ENCODE measurements around the gene SYNE1. TPM values are rescaled to one million over a fixed set of nuclear protein-coding genes. Genes with fewer than 3 reads are reported as not detected.
"Not testable (repeated sequence)": the region's sequence is repeated elsewhere in the genome, so short reads cannot be mapped to it uniquely, and the experiment has no call there.

The SYNE1 gene
- total RNA-seq, 1 donor from 2014 or later = 580 TPM

- DNase-seq = no peak
Measured at GRCh38 chr6:152180601-152181000, 456.6 kb downstream of the SYNE1 start.

GRCh38 chr6:152176268-152176667 lies 460.9 kb downstream of the SYNE1 start:
- no peak for DNase-seq

- DNase-seq = no peak
Measured at GRCh38 chr6:152173957-152174356, 463.2 kb downstream of the SYNE1 start.

- DNase-seq = peak; percentile 6
Measured at GRCh38 chr6:152173321-152173720, 463.8 kb downstream of the SYNE1 start.

GRCh38 chr6:152170702-152171667 lies 466.2 kb downstream of the SYNE1 start:
- no peak for DNase-seq

GRCh38 chr6:152170313-152170701 lies 466.9 kb downstream of the SYNE1 start:
- DNase-seq = no peak

GRCh38 chr6:152167641-152168603 lies 469.2 kb downstream of the SYNE1 start:
- peak; percentile 66 for DNase-seq

GRCh38 chr6:152166897-152167296 lies 470.3 kb downstream of the SYNE1 start:
- no peak for DNase-seq

- DNase-seq = no peak
Measured at GRCh38 chr6:152166497-152166896, 470.7 kb downstream of the SYNE1 start.

- DNase-seq = no peak
Measured at GRCh38 chr6:152164957-152165356, 472.2 kb downstream of the SYNE1 start.

- DNase-seq = no peak
Measured at GRCh38 chr6:152161501-152161900, 475.7 kb downstream of the SYNE1 start.

GRCh38 chr6:152160346-152160745 lies 476.8 kb downstream of the SYNE1 start:
- no peak for DNase-seq

GRCh38 chr6:152155792-152156191 lies 481.4 kb downstream of the SYNE1 start:
- no peak for DNase-seq

- no peak for DNase-seq
Measured at GRCh38 chr6:152154559-152155356, 482.4 kb downstream of the SYNE1 start.

GRCh38 chr6:152151920-152152319 lies 485.2 kb downstream of the SYNE1 start:
- DNase-seq = no peak

- DNase-seq = no peak
Measured at GRCh38 chr6:152150196-152150595, 487.0 kb downstream of the SYNE1 start.

- DNase-seq = no peak
Measured at GRCh38 chr6:152148412-152148811, 488.8 kb downstream of the SYNE1 start.

- DNase-seq = no peak
Measured at GRCh38 chr6:152147269-152147668, 489.9 kb downstream of the SYNE1 start.

GRCh38 chr6:152146385-152146784 lies 490.8 kb downstream of the SYNE1 start:
- DNase-seq = no peak

GRCh38 chr6:152143359-152143758 lies 493.8 kb downstream of the SYNE1 start:
- DNase-seq = no peak

GRCh38 chr6:152142105-152142504 lies 495.1 kb downstream of the SYNE1 start:
- peak; percentile 22 for DNase-seq

GRCh38 chr6:152138344-152138743 lies 498.8 kb downstream of the SYNE1 start:
- not testable (repeated sequence) for DNase-seq
